Measurements from ENCODE around the gene TMEM190. TPM values are rescaled to one million over a fixed set of nuclear protein-coding genes. Genes with fewer than 3 reads are reported as not detected.
"Not testable (repeated sequence)": the region's sequence is repeated elsewhere in the genome, so short reads cannot be mapped to it uniquely, and the experiment has no call there.

The TMEM190 gene
- not detected for total RNA-seq
- long read RNA-seq = 0 reads

DNA sequence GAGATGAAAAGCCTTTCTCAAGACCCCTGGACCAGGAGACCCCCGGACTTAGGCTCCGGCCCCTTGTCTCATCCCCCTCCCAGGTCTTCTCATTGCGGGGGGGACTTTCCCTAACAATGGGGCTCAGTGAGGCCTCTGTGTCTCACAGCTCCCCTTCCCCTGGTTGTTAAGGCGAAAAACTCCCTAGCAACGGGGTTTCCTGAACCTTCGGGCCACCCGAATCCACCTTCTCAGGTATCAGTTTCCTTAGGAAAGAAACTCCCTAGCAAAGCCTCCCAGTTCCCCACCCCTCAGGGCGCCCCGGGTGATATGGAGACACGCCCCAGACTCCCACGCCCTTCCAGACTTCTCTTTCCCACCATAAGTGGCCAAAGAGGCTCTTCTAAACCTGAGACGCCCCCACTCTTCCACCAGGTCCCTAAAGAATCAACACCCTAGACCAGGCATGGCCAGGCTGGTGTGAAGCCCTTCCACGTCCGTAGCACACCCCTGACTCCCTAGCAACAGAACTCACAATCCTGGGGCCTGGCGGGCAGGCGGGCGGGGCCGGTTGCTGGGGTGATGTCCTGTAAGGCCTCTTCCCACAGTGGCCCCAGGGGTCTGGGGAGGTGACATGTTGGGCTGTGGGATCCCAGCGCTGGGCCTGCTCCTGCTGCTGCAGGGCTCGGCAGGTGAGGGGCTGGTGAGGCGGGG, at the start of gene TMEM190:
Gene TMEM190 (plus strand): TSS at position 586 of the 693 bp plus-strand sequence. CDS start 28 bp downstream, at position 614.
- DNase-seq = no peak
- H3K27me3 ChIP-seq (ENCODE audit: low read depth) = peaks cover 60% of the 10 kb centered on the region
- no peak within 1 kb of the TSS for H3K27ac ChIP-seq (replicated peaks)
- intact Hi-C loops (cut with micrococcal nuclease) = no loop called here
- H3K4me1 ChIP-seq = peaks cover 15% of the 10 kb centered on the region
- no peaks in the 10 kb centered on the region for H3K36me3 ChIP-seq
- TF ChIP-seq, protein P1, sequence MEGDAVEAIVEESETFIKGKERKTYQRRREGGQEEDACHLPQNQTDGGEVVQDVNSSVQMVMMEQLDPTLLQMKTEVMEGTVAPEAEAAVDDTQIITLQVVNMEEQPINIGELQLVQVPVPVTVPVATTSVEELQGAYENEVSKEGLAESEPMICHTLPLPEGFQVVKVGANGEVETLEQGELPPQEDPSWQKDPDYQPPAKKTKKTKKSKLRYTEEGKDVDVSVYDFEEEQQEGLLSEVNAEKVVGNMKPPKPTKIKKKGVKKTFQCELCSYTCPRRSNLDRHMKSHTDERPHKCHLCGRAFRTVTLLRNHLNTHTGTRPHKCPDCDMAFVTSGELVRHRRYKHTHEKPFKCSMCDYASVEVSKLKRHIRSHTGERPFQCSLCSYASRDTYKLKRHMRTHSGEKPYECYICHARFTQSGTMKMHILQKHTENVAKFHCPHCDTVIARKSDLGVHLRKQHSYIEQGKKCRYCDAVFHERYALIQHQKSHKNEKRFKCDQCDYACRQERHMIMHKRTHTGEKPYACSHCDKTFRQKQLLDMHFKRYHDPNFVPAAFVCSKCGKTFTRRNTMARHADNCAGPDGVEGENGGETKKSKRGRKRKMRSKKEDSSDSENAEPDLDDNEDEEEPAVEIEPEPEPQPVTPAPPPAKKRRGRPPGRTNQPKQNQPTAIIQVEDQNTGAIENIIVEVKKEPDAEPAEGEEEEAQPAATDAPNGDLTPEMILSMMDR (IDR thresholded peaks at IDR 0.05; ENCODE audit: borderline replicate concordance) = no peak
- no peak within 1 kb of the TSS for H3K4me3 ChIP-seq
- no peaks in the 10 kb centered on the region for H3K9me3 ChIP-seq (replicated peaks)

DNA sequence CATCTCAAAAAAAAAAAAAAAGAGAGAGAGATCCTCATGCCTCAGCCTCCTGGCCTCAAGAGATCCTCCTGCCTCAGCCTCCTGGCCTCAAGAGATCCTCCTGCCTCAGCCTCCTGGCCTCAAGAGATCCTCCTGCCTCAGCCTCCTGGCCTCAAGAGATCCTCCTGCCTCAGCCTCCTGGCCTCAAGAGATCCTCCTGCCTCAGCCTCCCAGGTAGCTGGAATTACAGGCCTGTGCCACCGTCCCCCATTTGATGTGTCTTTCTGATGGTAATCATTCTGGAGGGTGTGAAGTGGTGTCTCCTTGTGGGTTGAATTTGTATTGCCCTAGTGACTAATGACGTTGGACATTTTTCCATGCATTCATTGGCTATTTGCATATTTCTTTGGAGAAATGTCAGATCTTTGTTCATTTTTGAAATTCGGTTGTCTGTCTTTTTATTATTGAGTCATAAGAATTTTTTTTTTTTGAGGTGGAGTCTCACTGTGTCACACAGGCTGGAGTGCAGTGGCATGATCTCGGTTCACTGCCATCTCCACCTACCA, 47.8 kb upstream of the TMEM190 start:
- H3K9me3 ChIP-seq (replicated peaks); H3K4me1 ChIP-seq; DNase-seq; intact Hi-C loops (cut with micrococcal nuclease); H3K4me3 ChIP-seq; H3K27ac ChIP-seq (replicated peaks); H3K36me3 ChIP-seq: not testable (repeated sequence)
- peaks cover 24% of the 10 kb centered on the region for H3K27me3 ChIP-seq (ENCODE audit: low read depth)

DNA sequence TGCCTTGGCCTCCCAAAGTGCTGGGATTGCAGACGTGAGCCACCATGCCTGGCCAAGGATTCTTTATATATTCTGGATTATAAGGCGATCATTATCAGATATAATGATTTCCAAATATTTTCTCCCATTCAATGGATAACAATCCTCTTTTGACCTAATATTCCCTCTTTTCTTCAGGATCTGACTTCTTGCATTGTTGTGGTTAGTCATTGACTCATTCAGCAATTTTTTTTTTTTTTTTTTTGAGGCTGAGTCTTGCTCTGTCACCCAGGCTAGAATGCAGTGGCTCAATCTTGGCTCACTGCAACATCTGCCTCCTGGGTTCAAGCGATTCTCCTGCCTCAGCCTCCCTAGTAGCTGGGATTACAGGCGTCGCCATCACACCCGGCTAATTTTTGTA, 46.8 kb upstream of the TMEM190 start:
- H3K27ac ChIP-seq (replicated peaks); intact Hi-C loops (cut with micrococcal nuclease); DNase-seq; H3K4me1 ChIP-seq; H3K9me3 ChIP-seq (replicated peaks); H3K4me3 ChIP-seq; H3K36me3 ChIP-seq: not testable (repeated sequence)
- peaks cover 33% of the 10 kb centered on the region for H3K27me3 ChIP-seq (ENCODE audit: low read depth)

DNA sequence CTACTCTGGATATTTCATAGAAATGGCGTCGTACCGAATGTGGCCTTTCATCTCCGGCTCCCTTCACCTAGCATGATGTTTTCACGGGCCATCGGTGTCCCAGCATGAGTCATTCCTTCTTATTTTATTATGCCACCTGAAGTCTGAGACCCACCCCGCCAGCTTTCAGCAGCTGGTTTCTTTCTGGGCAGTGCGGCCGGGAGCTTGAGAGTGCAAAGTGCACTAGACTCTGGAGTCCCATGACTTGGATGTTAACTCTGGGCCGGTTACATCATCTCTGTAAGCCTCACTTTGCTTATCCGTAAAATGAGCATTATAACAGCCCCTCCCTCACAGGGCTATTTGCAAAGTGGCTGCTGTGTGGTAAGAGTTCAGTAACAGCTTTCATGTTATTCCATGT, 42.8 kb upstream of the TMEM190 start:
- intact Hi-C loops (cut with micrococcal nuclease) = no loop called here
- Histone ChIP-seq H3K27ac (replicated peaks) (no peak overlapping the region), H3K4me3 (no peak overlapping the region), H3K4me1 (peaks cover 5% of the 10 kb centered on the region), H3K9me3 (replicated peaks) (no peaks in the 10 kb centered on the region), H3K27me3 (ENCODE audit: low read depth) (peaks cover 37% of the 10 kb centered on the region), H3K36me3 (no peaks in the 10 kb centered on the region)
- TF ChIP-seq, protein P1 (IDR thresholded peaks at IDR 0.05; ENCODE audit: borderline replicate concordance) = no peak
- no peak for DNase-seq

DNA sequence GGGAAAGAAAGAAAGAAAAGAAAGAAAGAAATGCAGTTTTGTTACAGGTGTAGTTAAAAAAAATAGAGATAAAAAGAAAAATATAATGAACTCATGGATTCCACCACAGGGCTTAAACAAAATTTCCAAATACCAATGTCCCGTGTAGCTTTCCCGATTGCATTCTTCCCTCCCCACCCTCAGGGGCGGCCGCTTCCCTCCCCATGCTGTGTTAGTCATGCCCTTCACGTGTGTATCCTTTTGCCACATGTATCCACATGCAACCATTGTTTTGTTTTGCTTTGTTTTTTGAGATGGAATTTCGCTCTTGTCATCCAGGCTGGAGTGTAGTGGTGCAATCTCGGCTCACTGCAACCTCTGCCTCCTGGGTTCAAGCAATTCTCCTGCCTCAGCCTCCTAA, 40.5 kb upstream of the TMEM190 start:
- intact Hi-C loops (cut with micrococcal nuclease) = no loop called here

DNA sequence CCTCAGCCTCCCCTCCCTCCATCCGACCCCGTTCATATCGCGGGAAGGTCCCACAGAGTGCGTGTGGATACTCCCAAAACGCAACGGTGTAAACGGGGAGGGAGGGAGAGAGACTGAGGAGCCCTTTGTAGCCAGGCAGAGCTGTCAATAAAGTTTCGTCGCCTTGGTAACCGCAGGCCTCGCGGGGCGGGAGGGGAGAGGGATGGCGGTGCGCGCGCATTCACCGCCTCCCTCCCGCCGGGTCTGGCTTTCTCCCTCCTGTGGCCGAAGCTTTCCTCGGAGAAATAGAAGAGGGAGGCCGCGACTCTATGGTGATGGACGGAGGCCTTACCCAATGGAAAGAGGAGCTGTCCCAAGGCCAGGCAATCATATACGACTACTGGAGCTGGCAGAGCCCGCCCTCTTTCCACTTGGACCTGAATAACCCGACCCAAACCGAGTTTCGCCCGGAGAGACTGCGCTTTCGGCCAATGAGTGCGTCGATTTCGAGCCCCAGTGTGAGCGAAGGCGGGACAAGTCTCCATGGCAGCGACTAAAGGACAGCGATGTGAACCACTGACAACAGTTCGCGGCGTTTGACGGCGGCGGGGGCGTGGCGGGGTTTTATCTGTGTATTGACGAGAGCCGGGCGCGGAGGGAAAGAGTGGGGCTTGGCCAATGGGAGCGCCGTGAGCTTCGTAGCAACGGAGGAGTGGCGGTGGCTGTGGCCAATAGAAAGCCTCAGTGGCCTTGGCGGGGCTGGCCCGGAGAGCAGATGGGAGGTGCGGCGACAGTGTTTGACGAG, 37.3 kb upstream of the TMEM190 start, which contains the start of gene KMT5C:
Gene KMT5C (plus strand): TSS at position 772 of the 784 bp plus-strand sequence. CDS start 2,061 bp downstream, outside the sequence.
- TF ChIP-seq, protein P1 (IDR thresholded peaks at IDR 0.05; ENCODE audit: borderline replicate concordance) = peak; percentile 68
- Histone ChIP-seq H3K27ac (replicated peaks) (peak within 1 kb of the TSS; percentile 91), H3K4me3 (peak within 1 kb of the TSS; percentile 75), H3K4me1 (peaks cover 28% of the 10 kb centered on the region), H3K27me3 (ENCODE audit: low read depth) (peaks cover 8% of the 10 kb centered on the region), H3K36me3 (peaks cover 23% of the 10 kb centered on the region), H3K9me3 (replicated peaks) (no peaks in the 10 kb centered on the region)
- intact Hi-C loops (cut with micrococcal nuclease) = no loop called here
- peak; percentile 100 for DNase-seq

More for the DNA sequence above, 40.5 kb upstream of the TMEM190 start:
- Histone ChIP-seq H3K9me3 (replicated peaks) (no peaks in the 10 kb centered on the region), H3K27me3 (ENCODE audit: low read depth) (peaks cover 24% of the 10 kb centered on the region), H3K36me3 (no peaks in the 10 kb centered on the region), H3K4me3 (no peak overlapping the region), H3K27ac (replicated peaks) (no peak overlapping the region), H3K4me1 (peaks cover 20% of the 10 kb centered on the region)
- DNase-seq = no peak
- TF ChIP-seq, protein P1 (IDR thresholded peaks at IDR 0.05; ENCODE audit: borderline replicate concordance) = no peak

All from left ventricle myocardium inferior (tissue), 1 donor.